KOPT-K1 (cell line): ENCODE measurements around the gene DBI.
"Not testable (repeated sequence)": the region's sequence is repeated elsewhere in the genome, so short reads cannot be mapped to it uniquely, and the experiment has no call there.

Source experiments
- H3K27ac ChIP-seq: fragments of 200-600 bp; sonication (generic); 2 replicates; pipeline ENCODE4 v1.5.1; 2016; ENCODE audit warnings: antibody characterized with exemption, mild to moderate bottlenecking, low read depth, low read length; ENCODE audit not compliant: poor library complexity, severe bottlenecking
- H3K36me3 ChIP-seq: fragments of 200-600 bp; sonication (generic); 2 replicates; pipeline ENCODE4 v1.5.1; 2017; ENCODE audit warnings: antibody characterized with exemption, mild to moderate bottlenecking, low read length, moderate library complexity; ENCODE audit not compliant: insufficient read depth
- H3K9me3 ChIP-seq: fragments of 200-600 bp; sonication (generic); 2 replicates; pipeline ENCODE4 v1.5.1; 2017; ENCODE audit warnings: antibody characterized with exemption, low read length, mild to moderate bottlenecking; ENCODE audit not compliant: insufficient read depth, poor library complexity, severe bottlenecking

The DBI gene

GRCh38 chr2:119376406-119376805, 9.6 kb downstream of the DBI start:
- Histone ChIP-seq H3K9me3 (peaks cover 15% of the 10 kb centered on the region), H3K36me3 (peaks cover 32% of the 10 kb centered on the region)
- H3K27ac ChIP-seq, result not testable (repeated sequence)

- Histone ChIP-seq H3K27ac (no peak overlapping the region), H3K36me3 (peaks cover 28% of the 10 kb centered on the region), H3K9me3 (peaks cover 15% of the 10 kb centered on the region)
Observed at GRCh38 chr2:119376810-119377209, 10.0 kb downstream of the DBI start.

GRCh38 chr2:119377294-119377992, 10.7 kb downstream of the DBI start:
- Histone ChIP-seq H3K36me3 (peaks cover 21% of the 10 kb centered on the region), H3K9me3 (peaks cover 15% of the 10 kb centered on the region), H3K27ac (no peak overlapping the region)

GRCh38 chr2:119377993-119378345, 11.2 kb downstream of the DBI start:
- peaks cover 10% of the 10 kb centered on the region for H3K9me3 ChIP-seq
- H3K27ac ChIP-seq, result no peak overlapping the region
- H3K36me3 ChIP-seq, result peaks cover 16% of the 10 kb centered on the region

GRCh38 chr2:119378566-119378965, 11.8 kb downstream of the DBI start:
- Histone ChIP-seq H3K36me3 (peaks cover 10% of the 10 kb centered on the region), H3K9me3 (peaks cover 4% of the 10 kb centered on the region), H3K27ac (no peak overlapping the region)

GRCh38 chr2:119383410-119384140, 16.8 kb downstream of the DBI start:
- Histone ChIP-seq H3K36me3 (no peaks in the 10 kb centered on the region), H3K27ac (no peak overlapping the region), H3K9me3 (no peaks in the 10 kb centered on the region)

- Histone ChIP-seq H3K36me3 (no peaks in the 10 kb centered on the region), H3K9me3 (no peaks in the 10 kb centered on the region), H3K27ac (no peak overlapping the region)
Observed at GRCh38 chr2:119384971-119385370, 18.2 kb downstream of the DBI start.

GRCh38 chr2:119385466-119385865, 18.7 kb downstream of the DBI start:
- no peaks in the 10 kb centered on the region for H3K36me3 ChIP-seq
- H3K27ac ChIP-seq, result no peak overlapping the region
- H3K9me3 ChIP-seq, result no peaks in the 10 kb centered on the region

GRCh38 chr2:119387381-119388129, 20.8 kb downstream of the DBI start:
- Histone ChIP-seq H3K36me3 (no peaks in the 10 kb centered on the region), H3K27ac (no peak overlapping the region), H3K9me3 (no peaks in the 10 kb centered on the region)

GRCh38 chr2:119389615-119390306, 23.0 kb downstream of the DBI start:
- Histone ChIP-seq H3K9me3 (no peaks in the 10 kb centered on the region), H3K27ac (no peak overlapping the region), H3K36me3 (no peaks in the 10 kb centered on the region)

- H3K9me3 ChIP-seq, result no peaks in the 10 kb centered on the region
- H3K36me3 ChIP-seq, result no peaks in the 10 kb centered on the region
- no peak overlapping the region for H3K27ac ChIP-seq
Observed at GRCh38 chr2:119393971-119394748, 27.4 kb downstream of the DBI start.

GRCh38 chr2:119397196-119397595, 30.4 kb downstream of the DBI start:
- Histone ChIP-seq H3K9me3 (no peaks in the 10 kb centered on the region), H3K27ac (no peak overlapping the region), H3K36me3 (no peaks in the 10 kb centered on the region)

- Histone ChIP-seq H3K27ac (no peak overlapping the region), H3K36me3 (no peaks in the 10 kb centered on the region), H3K9me3 (no peaks in the 10 kb centered on the region)
Observed at GRCh38 chr2:119402106-119402505, 35.3 kb downstream of the DBI start.
